ENCODE data around the gene METTL15. TPM values are rescaled to one million over a fixed set of nuclear protein-coding genes. Genes with fewer than 3 reads are reported as not detected.

Gene METTL15
- total RNA-seq, 2 donors from 2014 or later: 5.2 to 8.2 TPM

DNA sequence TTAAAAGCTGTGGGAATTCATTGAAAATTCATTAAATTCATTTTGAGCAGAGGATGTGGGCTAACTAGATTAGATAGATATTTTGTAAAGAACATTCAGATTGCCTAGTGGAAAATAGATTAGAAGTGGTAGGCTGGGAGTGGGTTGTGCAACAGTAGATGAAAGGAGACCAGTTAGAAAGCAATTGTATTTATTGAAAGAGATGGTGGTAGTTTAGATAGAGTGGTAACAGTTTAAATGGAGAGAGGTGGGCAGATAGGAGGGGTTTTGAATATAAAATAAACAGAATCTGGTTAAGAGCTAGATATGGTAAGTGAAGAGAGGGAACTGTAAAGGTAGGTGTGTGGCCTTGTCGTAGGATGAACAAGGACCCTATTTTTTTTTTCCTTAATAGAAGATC is 34.5 kb downstream of the METTL15 start:
- Histone ChIP-seq H3K27ac (no peak overlapping the region), H3K27me3 (no peaks in the 10 kb centered on the region), H3K4me1 (no peaks in the 10 kb centered on the region), H3K36me3 (replicated peaks in 1 of 2; ENCODE audit: insufficient read depth in 1 of 2, low read depth in 2 of 2) (no peaks in the 10 kb centered on the region), H3K9me3 (peaks cover 0 to 28% (median 0%) of the 10 kb centered on the region in 3 donors), H3K4me3 (no peak overlapping the region)
- intact Hi-C loops (cut with DNase I): no loop called here
- DNase-seq (no peak), ATAC-seq (no peak)
- 96 to 98% methylated on average over 1 of the region's 1 CpG for WGBS, 2 donors
- TF ChIP-seq, protein P1, sequence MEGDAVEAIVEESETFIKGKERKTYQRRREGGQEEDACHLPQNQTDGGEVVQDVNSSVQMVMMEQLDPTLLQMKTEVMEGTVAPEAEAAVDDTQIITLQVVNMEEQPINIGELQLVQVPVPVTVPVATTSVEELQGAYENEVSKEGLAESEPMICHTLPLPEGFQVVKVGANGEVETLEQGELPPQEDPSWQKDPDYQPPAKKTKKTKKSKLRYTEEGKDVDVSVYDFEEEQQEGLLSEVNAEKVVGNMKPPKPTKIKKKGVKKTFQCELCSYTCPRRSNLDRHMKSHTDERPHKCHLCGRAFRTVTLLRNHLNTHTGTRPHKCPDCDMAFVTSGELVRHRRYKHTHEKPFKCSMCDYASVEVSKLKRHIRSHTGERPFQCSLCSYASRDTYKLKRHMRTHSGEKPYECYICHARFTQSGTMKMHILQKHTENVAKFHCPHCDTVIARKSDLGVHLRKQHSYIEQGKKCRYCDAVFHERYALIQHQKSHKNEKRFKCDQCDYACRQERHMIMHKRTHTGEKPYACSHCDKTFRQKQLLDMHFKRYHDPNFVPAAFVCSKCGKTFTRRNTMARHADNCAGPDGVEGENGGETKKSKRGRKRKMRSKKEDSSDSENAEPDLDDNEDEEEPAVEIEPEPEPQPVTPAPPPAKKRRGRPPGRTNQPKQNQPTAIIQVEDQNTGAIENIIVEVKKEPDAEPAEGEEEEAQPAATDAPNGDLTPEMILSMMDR (IDR thresholded peaks at IDR 0.05): no peak
- no peak for TF ChIP-seq POLR2A (IDR thresholded peaks at IDR 0.05)

DNA sequence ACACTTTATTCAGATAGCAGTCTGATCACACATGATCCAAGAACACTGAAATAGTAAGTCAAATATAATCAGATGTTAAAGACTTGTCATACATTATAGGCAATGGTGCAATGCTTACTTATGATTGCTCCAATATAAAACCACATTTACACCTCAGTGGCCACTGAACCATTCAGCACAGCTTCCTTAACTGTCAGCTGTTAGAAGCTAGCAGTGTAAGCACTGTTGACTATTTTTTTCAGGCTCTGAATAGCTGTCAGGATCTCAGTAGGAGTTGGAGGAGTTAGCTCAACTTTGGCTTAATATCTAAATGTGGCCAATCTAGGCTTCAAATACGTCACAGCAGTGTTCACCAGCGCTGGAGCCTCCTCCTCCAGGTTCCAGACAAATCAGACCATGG is 36.6 kb downstream of the METTL15 start:
- intact Hi-C loops (cut with DNase I): no loop called here
- Histone ChIP-seq H3K9me3 (peaks cover 0 to 14% (median 0%) of the 10 kb centered on the region in 3 donors), H3K4me3 (no peak overlapping the region), H3K27ac (no peak overlapping the region), H3K4me1 (no peaks in the 10 kb centered on the region), H3K27me3 (no peaks in the 10 kb centered on the region), H3K36me3 (replicated peaks in 1 of 2; ENCODE audit: insufficient read depth in 1 of 2, low read depth in 2 of 2) (no peaks in the 10 kb centered on the region)
- 91 to 100% methylated on average over 2 of the region's 2 CpGs for WGBS, 2 donors
- ATAC-seq (no peak), DNase-seq (no peak)
- TF ChIP-seq, protein P1 (IDR thresholded peaks at IDR 0.05): no peak
- TF ChIP-seq POLR2A (IDR thresholded peaks at IDR 0.05): no peak

DNA sequence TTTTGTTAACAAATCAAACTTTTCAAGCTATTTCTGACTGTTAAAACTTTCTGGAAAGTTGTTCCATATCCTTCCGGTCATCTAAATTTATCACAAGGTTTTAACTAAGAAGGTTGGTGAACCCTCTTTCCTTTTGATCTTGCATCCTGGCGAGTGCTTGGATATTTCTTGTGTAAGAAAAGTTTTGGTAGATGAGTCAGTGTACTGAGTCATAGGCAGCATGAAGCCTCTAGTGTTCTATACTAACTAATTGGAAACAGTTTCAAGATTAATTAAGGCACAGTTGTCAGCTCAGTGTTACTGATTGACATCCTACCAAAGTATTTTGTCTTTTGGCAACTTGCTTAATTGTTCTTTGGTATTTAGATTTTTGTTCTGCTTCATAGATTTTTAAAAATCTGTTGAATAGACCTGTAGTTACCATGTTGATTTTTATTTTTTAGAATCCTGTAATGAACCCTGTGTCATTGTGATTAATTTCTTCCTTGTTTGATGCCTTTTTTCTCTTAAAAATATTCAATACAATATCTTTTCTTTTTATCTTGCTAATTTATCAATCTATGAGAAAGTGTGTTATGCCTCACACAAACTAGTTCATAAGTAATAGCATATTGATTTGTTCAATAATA is 38.0 kb downstream of the METTL15 start:
- WGBS, 2 donors: 55 to 71% methylated on average over 2 of the region's 2 CpGs
- Histone ChIP-seq H3K4me1 (no peaks in the 10 kb centered on the region), H3K9me3 (no peaks in the 10 kb centered on the region), H3K4me3 (no peak overlapping the region), H3K27ac (peak overlapping the region in 1 of 4 donors; percentile 56), H3K36me3 (replicated peaks in 1 of 2; ENCODE audit: insufficient read depth in 1 of 2, low read depth in 2 of 2) (no peaks in the 10 kb centered on the region), H3K27me3 (no peaks in the 10 kb centered on the region)
- ATAC-seq: peak; percentile 77
- intact Hi-C loops (cut with DNase I): no loop called here
- TF ChIP-seq, protein P1 (IDR thresholded peaks at IDR 0.05): no peak
- TF ChIP-seq POLR2A (IDR thresholded peaks at IDR 0.05): no peak
- peak in 1 of 4 donors; percentile 18 for DNase-seq

DNA sequence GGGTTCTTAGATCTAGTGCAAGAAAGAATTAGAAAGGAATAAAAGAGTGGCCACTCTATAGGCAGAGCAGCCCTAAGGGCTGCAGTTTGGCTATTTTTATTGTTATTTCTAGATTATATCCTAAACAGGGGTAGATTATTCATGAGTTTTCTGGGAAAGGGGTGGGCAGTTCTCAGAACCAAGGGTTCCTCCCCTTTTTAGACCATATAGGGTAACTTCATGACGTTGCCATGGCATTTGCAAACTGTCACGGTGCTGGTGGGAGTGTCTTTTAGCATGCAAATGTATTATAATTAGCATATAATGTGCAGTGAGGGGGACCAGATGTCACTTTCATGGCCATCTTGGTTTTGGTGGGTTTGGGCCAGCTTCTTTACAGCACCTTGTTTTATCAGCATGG is 44.6 kb downstream of the METTL15 start:
- no peaks in the 10 kb centered on the region for H3K4me1 ChIP-seq
- no peaks in the 10 kb centered on the region for H3K27me3 ChIP-seq
- TF ChIP-seq POLR2A (IDR thresholded peaks at IDR 0.05): no peak
- TF ChIP-seq, protein P1 (IDR thresholded peaks at IDR 0.05): no peak
- WGBS, 2 donors: 94 to 97% methylated on average over 2 of the region's 2 CpGs
- DNase-seq (no peak), ATAC-seq (no peak)
- no peaks in the 10 kb centered on the region for H3K9me3 ChIP-seq
- H3K36me3 ChIP-seq (replicated peaks in 1 of 2; ENCODE audit: insufficient read depth in 1 of 2, low read depth in 2 of 2): no peaks in the 10 kb centered on the region
- H3K4me3 ChIP-seq: no peak overlapping the region
- intact Hi-C loops (cut with DNase I): no loop called here
- no peak overlapping the region for H3K27ac ChIP-seq

DNA sequence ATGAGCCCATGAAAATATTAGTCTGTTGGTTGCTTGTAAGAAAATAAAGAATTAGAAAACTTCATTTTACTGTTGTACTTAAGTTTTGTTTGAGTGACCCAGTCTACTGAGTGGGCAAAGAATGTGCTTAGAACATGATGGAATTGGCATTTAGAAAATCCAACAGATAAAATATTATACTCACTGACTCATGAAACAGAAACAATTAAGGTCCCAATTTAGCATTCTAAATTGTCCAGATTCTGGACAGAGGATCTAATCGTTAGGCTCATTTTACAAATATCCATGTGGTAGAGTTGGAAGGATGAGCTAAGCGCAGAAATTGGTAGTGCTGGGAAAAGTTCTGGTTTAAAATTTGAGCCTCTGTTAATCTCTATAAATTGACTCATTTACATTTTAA is 45.4 kb downstream of the METTL15 start:
- no peak overlapping the region for H3K27ac ChIP-seq
- H3K4me3 ChIP-seq: no peak overlapping the region
- intact Hi-C loops (cut with DNase I): no loop called here
- H3K4me1 ChIP-seq: no peaks in the 10 kb centered on the region
- no peaks in the 10 kb centered on the region for H3K27me3 ChIP-seq
- WGBS, 2 donors: 95 to 100% methylated on average over 2 of the region's 2 CpGs
- TF ChIP-seq, protein P1 (IDR thresholded peaks at IDR 0.05): no peak
- no peak for TF ChIP-seq POLR2A (IDR thresholded peaks at IDR 0.05)
- no peaks in the 10 kb centered on the region for H3K9me3 ChIP-seq
- ATAC-seq (no peak), DNase-seq (no peak)
- H3K36me3 ChIP-seq (replicated peaks in 1 of 2; ENCODE audit: insufficient read depth in 1 of 2, low read depth in 2 of 2): peaks cover 0 to 3% of the 10 kb centered on the region in 2 donors
